Stimulated activated CD4-positive, alpha-beta T cell treated with anti-CD3 and anti-CD28 coated beads, Interleukin-15, amount 100 ng/mL, for 48 hours (primary cell): ENCODE data around the gene FRS3.

Experiments
- DNase-seq, 2 donors: peaks; one replicate each; pipeline ENCODE4 v3.0.0-alpha.2; 2020; ENCODE audit warnings: low read depth in 2 of 2

Gene FRS3

DNA sequence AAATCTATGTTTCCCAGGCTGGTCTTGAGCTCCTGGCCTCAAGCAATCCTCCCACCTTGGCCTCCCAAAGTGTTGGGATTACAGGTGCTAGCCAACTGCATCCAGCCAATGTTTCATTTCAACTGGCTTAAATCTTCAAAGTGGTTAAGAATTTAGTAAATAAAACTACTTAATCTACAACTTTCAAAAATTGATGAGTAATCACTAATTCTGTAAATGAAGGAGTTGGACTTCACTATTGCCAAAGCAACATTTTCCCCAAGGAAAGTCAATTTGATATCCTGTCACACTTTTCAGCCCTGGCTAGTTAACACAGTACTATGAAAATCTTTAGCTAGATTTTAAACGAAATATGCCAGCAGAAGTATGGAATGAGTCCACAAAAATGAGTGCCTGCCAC lies 11.6 kb upstream of the FRS3 start:
- DNase-seq: no peak

DNA sequence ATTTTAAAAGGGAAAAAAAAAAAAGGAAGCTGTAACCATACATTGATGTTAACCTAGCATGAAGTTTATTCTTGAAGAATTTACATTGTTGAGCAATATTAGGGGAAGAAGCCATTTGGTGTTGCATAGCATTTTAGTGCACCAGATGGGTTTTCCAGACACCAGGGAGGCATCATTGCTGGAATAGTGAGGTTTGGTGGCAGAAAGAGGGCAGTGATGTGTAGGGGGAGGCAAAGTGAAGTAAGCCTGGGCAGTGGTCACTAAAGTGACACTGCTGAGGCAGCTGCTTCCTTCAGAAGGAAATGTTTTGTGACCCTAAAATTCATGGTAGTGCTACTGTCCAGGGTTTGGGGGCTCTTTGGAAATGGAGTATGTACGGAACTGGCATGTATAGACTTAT lies 10.3 kb upstream of the FRS3 start:
- no peak for DNase-seq

DNA sequence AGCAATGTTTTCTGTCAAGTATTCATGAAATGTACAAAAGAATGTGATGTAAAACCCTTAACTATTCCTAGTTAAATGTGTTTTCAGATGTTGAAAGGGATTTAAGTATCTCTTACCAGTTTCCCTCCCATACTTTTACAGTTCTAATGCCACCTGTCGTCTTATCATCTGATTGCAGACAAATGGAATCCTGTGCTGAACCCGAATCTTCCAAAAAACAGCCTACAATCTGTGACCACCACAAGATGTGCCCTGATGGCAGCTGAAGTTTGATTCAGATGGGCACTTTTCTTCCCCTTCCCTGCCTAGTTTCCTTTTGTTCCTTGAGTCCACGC lies 9.7 kb upstream of the FRS3 start:
- DNase-seq: no peak

DNA sequence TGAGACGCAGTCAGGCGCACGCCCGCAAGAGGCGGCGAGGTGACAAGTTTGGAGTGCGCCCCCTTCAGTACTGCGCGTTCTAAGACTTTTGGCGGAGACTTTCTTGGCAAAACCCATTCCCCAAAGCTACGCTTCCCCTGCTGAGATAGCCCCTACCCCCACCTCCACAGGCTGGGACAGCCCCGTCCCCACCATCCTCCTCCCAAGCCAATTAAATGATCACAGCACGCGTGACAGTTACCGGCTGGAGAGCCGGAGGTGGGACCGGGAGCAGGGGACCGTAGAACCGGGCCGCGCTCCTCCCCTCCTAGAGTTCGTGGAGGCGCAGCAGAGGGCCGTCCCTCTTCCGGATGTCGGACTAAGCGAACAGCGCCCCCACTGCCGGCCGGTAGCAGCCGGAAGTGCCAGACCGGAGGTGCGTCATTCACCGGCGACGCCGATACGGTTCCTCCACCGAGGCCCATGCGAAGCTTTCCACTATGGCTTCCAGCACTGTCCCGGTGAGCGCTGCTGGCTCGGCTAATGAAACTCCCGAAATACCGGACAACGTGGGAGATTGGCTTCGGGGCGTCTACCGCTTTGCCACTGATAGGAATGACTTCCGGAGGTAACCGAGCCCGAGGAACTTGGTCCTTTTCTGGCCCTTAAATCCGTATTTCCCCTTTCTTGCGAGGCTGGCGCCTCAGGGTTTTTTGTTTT lies 7.7 kb upstream of the FRS3 start, which contains the start of gene TOMM6:
TSS of gene TOMM6 (plus strand) at position 476 of the 699 bp plus-strand sequence. CDS start at position 480, 4 bp downstream.
- peak; percentile 94 to 95 for DNase-seq

DNA sequence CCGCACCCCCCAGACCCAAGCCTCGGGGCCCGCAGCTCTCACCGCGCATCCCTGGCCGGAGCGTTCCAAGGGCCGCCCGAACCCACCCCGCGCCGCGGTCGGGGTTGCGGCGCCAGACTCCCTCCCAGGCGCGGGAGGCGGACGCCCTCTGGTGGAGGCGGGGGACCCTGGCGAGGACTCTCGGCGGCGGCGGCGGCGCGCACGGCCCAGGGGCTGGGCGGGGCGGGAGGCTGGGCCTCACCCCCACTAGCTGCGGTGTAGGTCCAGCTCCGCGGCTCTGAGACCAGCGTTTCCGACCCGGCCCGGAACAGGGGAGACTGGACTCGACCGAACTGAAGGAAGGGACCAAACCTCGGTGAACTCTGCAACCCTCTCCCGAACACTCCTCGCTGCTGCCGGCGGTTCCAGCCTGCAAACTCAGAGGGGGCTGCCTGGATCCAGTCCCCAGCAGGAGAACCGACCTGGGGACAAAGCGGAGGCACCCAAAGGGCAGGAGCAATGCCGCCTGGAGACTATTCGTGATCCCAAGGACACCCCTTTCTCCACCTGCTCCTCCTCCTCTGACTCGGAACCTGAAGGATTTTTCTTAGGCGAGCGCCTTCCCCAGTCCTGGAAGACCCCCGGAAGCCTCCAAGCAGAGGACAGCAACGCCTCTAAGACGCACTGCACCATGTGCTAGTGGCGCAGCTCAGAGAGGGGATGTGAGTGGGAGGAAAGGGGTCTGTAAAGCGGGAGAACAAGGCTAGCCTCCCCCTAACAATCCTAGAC lies 6.9 kb upstream of the FRS3 start:
- peak; percentile 66 to 85 for DNase-seq

DNA sequence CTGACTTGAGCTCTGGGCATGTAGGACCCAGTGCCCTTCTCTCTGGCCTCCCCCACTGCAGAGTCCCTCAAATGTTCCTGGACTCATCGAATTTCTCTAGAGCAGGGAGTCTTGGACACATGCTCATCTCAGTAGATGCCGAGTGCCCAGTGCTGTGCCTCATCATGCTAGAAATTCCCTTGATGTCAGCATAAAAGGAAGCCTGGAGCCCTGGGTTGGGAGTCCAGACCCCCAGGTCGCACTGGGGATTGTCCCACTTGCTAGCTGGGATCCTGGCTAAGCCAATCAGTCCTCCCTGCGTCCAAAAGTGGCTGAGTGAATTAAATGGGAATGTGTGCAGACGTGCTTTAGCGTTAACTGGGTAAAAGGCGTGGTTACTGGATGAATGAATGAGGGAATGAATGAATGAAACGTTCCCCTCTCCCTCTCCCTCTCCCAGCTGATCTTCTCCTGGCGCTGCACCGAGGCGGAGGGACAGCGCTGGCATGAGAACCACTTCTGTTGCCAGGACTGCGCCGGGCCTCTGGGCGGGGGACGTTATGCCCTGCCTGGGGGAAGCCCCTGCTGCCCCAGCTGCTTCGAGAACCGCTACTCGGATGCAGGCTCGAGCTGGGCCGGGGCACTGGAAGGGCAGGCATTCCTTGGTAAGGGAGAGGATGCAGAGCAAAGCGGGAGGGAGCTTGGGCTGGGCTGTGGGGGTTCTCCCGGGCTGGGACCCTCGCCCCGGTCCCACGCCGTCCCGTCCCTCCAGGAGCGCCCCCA lies 6.2 kb upstream of the FRS3 start:
- no peak for DNase-seq

DNA sequence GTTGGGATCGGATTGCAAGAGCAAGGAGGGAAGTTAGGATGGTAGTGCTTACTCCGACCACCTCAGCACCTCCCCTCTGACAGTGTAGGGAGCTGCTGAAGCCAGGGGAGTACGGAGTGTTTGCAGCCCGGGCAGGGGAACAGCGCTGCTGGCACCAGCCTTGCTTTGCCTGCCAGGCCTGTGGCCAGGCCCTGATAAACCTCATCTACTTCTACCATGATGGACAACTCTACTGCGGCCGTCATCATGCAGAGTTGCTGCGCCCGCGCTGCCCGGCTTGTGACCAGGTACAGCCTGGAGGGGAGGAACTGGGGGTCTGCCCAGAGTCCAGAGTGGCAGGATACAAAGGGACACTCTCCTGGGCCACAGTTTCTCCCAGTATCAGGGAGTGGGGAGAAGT lies 5.6 kb upstream of the FRS3 start:
- no peak for DNase-seq

DNA sequence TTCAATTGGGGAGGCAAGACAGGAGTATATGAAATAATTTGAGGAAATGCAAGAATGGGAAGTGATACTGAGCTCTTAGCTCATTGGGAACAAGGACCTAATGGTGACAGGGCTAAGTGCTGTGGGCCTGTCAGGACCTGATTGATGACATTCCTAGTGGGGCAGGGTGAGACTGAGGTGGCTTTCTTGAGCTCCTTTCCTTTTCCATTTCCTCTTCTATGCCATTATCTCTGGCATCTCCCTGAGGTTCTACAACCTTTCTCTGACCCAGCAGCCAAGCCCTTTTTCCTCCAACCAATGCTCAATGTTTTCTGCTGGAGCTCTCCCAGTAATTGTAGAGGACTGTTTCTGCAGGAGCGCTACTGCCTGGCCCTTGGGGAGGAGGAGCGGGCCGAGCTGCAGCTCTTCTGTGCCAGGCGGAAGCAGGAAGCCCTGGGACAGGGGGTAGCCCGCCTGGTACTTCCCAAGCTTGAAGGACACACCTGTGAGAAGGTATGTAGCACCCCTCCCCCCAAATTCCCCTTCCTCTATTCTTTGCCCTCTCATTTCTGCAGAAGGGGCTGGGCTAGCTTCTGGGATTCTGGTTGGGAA lies 5.0 kb upstream of the FRS3 start:
- no peak for DNase-seq

DNA sequence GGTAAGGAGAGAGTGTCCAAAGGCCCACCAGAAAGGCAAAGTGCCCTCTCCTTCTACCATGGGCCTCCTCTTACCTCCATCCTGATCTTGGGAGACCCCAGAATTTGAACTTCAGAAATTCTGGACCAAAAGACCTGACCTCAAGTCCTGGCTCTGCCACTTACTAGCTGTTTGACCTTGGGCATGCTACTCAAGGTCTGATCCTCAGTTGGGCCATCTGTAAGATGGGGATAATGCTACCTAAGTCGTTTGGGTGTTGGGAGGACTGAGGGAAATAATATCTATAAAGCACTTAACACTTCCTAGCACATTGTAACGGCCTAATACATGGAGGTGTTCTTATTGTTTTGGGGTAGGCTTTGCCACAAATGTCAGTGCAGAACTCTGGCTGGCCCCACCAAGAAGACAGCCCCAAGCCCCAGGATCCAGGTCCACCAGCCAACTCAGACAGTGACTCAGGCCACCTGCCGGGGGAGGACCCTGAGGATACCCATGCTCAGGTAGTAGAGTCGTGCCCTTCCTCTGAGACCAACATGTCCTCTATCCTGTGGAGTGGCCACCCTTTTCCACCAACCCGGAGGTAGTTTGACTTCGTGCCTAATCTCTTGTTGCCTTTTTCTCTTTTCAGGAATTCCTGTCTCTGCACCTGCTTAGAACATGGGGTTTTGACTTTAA lies 3.5 kb upstream of the FRS3 start:
- DNase-seq: no peak

DNA sequence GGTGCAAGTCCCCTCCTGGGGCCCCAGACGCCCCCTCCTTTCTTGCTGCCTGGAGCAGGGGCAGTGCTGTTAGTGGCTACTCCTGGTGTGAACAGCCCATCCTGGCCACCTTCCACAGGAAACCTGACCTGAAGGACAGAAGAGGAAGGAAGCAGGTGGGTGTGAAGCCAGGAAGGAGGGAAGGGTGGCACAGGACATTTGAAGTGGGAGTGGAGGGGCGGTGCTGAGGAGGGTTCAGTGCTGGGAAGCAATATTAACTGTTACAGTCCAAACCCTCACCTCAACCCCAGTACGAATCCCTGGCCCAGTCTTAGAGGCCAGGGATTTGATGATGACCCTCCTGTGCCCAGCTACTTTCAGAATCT lies 1.6 kb upstream of the FRS3 start:
- DNase-seq: no peak

DNA sequence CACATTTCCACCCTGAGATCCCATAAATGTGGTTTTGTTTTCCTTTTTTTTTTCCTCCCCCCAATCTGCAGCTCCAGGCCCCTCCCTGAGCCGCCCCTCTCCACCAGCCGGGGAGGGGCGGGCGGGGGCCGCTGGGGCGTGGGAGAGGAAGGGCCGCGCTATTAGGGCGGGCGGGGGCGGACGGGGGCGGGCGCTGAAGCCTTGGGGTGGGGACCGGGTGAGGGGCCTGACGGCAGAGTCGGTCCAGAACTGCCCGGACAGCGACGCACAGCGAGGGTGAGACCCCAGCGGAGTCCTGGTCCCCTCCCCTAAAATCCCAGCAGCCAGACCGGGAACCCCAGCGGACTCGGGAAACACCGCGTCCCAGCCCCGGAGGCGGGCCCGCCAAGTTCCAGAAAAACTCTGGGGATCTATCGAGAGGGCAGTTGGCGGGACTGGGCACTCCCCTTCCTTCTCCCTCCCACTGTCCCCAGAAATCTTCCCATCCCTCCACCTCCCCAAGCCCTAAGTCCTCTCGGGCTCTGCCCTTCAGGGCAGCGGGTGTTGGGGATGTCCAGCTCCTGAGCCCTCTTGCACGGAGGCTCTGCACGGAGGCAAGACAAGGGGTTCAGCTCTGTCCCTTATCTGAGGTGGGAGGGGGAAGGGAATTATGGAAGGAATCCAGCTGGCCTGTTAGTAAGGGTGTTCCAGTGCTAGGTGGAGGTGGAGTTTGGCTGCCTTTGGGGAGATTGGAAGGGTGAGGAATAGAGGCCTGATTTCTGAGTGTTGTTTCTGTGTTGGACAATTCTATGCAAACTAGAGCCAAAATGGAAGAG lies 1.1 kb upstream of the FRS3 start, which contains the start of gene PRICKLE4:
TSS of gene PRICKLE4 (plus strand) at position 232 of the 815 bp plus-strand sequence. CDS start 2,692 bp downstream, outside the sequence.
- DNase-seq: no peak

DNA sequence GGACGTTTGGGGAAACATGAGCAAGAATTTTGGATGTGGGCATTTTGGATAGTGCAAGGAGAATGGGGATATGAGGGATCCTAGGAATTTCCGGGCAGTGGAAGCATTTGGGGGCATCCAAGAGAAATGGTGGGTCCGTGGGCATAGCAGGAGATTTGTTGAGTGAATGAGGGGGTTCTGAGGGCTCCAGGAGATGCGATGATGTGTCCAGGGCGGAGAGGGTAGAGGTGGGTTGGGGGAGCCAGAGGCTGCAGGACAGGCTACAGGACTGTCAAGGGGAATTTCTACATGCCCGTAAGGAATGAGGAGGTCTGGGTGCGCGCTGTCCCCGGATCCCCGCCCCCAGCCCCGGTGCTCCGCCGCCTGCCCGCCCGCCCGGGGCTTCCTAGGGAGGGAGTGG lies 364 bp downstream of the FRS3 start:
- DNase-seq: no peak

DNA sequence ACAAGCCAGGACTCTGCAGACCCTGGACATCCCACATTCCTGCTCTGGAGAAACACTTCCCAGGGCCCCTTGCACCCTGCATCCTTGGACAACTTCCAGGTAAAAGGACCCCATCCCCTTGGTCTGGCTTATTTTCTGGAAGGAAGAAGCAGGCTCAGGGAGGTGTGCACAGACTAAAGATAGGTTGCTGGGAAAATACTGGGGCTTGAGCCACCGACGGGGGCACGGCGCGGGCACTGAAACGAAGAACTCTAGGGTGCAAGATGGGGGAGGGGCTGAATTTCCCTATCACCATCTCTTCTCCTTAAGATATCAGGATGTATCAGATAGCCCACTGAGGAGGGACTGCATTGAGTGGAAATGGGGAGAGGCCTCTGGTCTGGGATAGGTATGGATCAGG lies 805 bp downstream of the FRS3 start:
- no peak for DNase-seq

DNA sequence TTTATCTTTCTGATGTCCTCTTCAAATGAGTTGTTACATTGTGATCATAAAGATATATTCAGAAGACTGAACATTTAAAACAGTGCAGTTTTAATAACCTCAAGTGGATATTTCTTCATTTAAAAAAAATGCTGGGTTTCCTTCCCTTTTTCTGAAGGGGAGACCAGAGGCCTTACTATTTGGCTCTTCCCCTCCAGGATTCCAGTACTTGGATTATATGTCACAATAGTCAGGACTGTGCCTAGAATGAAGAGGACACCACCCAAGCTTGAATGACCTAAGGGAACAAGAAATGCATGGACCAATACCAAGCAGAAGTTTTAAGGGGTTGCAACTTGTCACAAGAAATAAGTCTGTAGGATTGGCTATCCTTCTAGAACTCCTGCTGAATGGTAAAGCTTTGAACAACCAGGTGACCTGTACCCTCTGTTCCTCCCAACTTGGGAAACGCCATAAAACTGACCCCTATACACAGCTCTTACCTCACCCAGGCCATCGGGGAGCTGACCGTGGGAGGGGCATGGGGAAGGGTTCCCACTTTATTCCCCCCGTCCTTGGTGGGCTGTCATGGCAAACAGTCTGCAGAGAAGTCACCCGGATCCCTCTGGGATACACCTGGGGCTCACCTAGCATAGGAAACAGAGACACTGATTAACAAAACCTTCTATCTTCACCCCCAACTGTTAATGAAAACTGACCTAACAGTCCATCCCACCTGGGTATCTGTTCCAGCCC lies 2.0 kb downstream of the FRS3 start:
- DNase-seq: no peak

DNA sequence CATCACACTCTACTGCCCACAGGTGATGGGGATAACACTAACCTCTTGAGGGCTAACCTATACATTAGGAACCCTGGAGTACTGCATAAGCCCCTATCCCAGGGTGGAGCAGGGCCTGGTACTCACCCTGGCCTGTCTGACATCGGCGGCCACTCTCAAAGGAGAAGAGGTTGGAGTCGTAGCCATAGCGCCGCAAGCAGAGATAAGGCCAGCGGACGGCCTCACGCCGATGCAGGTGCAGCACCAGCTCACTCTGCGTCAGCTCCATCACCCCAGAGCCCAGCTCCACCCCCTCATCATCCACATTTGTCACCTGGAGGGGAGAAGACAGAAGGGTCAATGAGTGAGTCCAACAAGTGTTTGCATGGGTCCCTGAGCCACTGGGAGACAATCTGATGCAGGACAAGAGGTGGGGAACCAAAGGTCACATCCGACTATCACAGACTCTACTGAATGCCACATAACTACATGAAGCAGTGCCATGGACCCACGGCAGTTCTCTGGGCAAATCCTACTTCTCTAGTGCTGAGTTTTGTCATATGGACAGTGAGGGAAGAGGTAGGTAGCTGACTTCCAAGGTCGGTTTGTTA lies 4.3 kb downstream of the FRS3 start:
- DNase-seq: no peak

DNA sequence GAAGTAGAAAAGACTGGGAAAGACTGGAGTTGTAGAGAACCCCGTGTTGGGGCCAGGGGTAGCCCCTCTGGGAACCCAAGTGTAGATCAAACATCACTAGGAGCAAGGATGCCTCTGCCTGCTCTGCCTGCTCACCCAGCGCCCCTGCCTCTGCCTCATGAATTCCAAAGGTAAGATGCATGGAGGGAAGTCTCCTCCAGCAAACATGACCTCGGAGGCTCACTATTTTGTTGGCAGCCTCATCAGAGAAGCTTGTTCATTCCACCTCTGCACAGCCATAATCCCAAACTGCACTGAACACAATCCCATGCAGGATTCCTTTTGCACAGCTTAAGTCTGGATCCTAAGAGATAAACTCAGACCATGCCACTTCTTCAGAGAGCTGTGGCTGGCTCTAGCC lies 4.9 kb downstream of the FRS3 start:
- DNase-seq: no peak

DNA sequence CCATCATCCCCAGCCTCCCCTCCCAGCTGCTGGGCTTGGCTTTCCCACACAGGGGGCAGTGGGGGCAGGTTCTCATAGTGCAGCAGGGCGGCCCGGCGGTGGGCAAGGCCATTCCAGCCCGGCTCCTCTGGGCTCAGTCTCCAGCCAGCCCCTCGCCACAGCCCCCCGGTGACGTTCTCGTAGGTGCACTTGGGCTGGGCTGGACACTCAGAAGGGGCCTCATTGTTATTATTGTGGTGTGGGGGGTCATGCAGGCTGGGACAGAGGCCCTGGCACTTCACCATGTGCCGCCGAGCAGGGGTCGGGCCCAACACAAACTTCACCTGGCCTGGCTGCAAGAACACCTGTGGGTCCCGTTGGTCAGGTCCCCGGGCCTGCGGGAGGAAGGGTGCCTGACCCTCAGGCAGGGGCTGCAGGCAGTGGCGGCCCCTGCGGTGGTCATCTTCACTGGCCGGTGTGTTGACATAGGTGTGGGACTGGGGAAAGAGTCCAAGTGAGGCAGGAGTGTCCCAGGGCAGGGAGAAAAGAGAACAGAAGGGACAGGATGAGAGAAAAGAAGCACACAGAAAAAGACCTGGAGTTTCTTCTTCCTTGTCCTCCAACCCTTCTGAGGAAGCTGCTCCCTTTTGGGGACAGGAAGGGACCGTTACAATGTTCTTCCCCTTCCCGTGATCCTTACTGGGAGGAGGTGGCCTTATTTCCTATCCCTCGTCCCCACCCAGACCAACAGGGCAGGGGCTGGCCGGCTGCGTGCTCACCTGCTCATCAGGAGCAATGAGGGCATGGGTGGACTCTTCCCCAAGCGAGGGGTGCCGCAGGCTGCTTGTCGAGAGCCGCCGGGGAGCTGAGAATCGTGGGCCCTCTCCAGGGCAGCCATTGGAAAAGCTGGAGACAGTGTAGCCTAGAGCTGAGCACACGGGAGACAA lies 8.4 kb downstream of the FRS3 start:
- DNase-seq: no peak

DNA sequence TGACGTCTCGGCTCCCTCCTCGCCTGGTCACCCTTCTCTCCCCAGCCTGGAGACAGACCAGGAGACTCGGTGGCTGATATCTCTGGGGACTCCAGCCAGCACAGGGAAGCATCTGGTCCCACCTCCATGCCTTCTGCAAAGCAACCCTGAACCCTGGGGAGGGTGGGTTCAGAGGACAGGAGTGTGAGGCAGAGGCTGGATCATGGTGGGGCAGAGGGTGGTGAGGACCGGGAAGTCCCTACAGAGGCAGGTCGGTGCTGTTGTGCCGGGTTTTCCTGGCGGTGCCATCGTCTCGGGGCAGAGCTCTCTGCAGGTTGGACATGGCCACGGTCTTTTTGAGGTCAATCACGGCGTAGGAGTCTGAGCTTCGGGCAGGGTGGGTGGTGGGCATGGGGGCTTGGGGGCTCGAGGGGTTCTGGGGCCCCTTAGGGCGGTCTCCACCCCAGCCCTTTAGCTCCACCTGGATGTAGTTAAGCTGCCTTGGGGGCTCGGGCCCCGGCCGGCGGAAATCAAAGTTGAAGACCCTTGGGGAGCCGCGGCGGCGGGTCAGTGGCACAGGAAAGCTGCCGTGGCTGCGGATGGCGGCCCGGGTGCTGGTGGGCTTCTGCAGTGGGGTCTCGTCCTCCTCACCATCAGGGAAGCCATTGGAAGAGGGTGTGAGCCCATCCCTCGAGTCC lies 9.2 kb downstream of the FRS3 start:
- no peak for DNase-seq
